ENCODE measurements around the gene PGAP1. TPM values are rescaled to one million over a fixed set of nuclear protein-coding genes. Genes with fewer than 3 reads are reported as not detected.
A peak's percentile ranks its signal among the peaks of the same experiment; 100 is the strongest.

The PGAP1 gene
- total and polyA plus RNA-seq, 3 experiments from 2014 or later, result 1.5 to 8.7 (median 7.1) TPM

GRCh38 chr2:196957881-196958525 is 31.5 kb upstream of the PGAP1 start:
- H3K4me3 Mint-ChIP-seq, result no peak overlapping the region
- ChIA-PET POLR2A (no interaction called here), CTCF (no interaction called here)
- H3K36me3 Mint-ChIP-seq, result peaks cover 0 to 4% (median 0%) of the 10 kb centered on the region in 3 donors
- H3K4me1 Mint-ChIP-seq, result peaks cover 10 to 16% (median 10%) of the 10 kb centered on the region in 3 donors
- Histone ChIP-seq H3K4me1 (ENCODE audit: insufficient read depth, low read length) (no peaks in the 10 kb centered on the region), H3K36me3 (ENCODE audit: insufficient read depth, low read length) (no peaks in the 10 kb centered on the region), H3K27me3 (ENCODE audit: insufficient read depth, low read length, poor library complexity, severe bottlenecking) (no peaks in the 10 kb centered on the region), H3K27ac (ENCODE audit: low read depth, low read length) (no peak overlapping the region), H3K4me3 (ENCODE audit: low read length) (no peak overlapping the region), H3K9me3 (ENCODE audit: low read length) (no peaks in the 10 kb centered on the region)
- H3K27ac Mint-ChIP-seq, result no peak overlapping the region
- no peak for DNase-seq
- H3K27me3 Mint-ChIP-seq, result peaks cover 0 to 4% of the 10 kb centered on the region in 2 donors
- no peaks in the 10 kb centered on the region for H3K9me3 Mint-ChIP-seq

GRCh38 chr2:196957442-196957841 is 30.9 kb upstream of the PGAP1 start:
- no peak overlapping the region for H3K4me3 ChIP-seq (ENCODE audit: low read length)
- no peaks in the 10 kb centered on the region for H3K27me3 ChIP-seq (ENCODE audit: insufficient read depth, low read length, poor library complexity, severe bottlenecking)
- Mint-ChIP-seq H3K36me3 (peaks cover 0 to 4% (median 0%) of the 10 kb centered on the region in 3 donors), H3K27ac (no peak overlapping the region), H3K9me3 (no peaks in the 10 kb centered on the region), H3K27me3 (peaks cover 0 to 4% of the 10 kb centered on the region in 2 donors), H3K4me1 (peaks cover 8 to 12% (median 8%) of the 10 kb centered on the region in 3 donors), H3K4me3 (no peak overlapping the region)
- H3K4me1 ChIP-seq (ENCODE audit: insufficient read depth, low read length), result no peaks in the 10 kb centered on the region
- no peaks in the 10 kb centered on the region for H3K36me3 ChIP-seq (ENCODE audit: insufficient read depth, low read length)
- no peaks in the 10 kb centered on the region for H3K9me3 ChIP-seq (ENCODE audit: low read length)
- CTCF ChIA-PET, result no interaction called here
- H3K27ac ChIP-seq (ENCODE audit: low read depth, low read length), result no peak overlapping the region
- POLR2A ChIA-PET, result no interaction called here
- no peak for DNase-seq

GRCh38 chr2:196956069-196956468 is 29.6 kb upstream of the PGAP1 start:
- Histone ChIP-seq H3K36me3 (ENCODE audit: insufficient read depth, low read length) (no peaks in the 10 kb centered on the region), H3K9me3 (ENCODE audit: low read length) (no peaks in the 10 kb centered on the region), H3K4me3 (ENCODE audit: low read length) (no peak overlapping the region), H3K27me3 (ENCODE audit: insufficient read depth, low read length, poor library complexity, severe bottlenecking) (no peaks in the 10 kb centered on the region), H3K27ac (ENCODE audit: low read depth, low read length) (no peak overlapping the region), H3K4me1 (ENCODE audit: insufficient read depth, low read length) (no peaks in the 10 kb centered on the region)
- Mint-ChIP-seq H3K27ac (no peak overlapping the region), H3K4me3 (no peak overlapping the region), H3K4me1 (no peaks in the 10 kb centered on the region), H3K9me3 (no peaks in the 10 kb centered on the region), H3K27me3 (peaks cover 0 to 9% of the 10 kb centered on the region in 2 donors), H3K36me3 (peaks cover 0 to 4% (median 0%) of the 10 kb centered on the region in 3 donors)
- ChIA-PET CTCF (no interaction called here), POLR2A (no interaction called here)
- no peak for DNase-seq

- H3K9me3 Mint-ChIP-seq, result no peaks in the 10 kb centered on the region
- H3K27me3 Mint-ChIP-seq, result peaks cover 0 to 13% of the 10 kb centered on the region in 2 donors
- ChIA-PET POLR2A (no interaction called here), CTCF (no interaction called here)
- H3K36me3 Mint-ChIP-seq, result peaks cover 0 to 4% (median 0%) of the 10 kb centered on the region in 3 donors
- no peaks in the 10 kb centered on the region for H3K4me1 ChIP-seq (ENCODE audit: insufficient read depth, low read length)
- no peak for DNase-seq
- no peaks in the 10 kb centered on the region for H3K27me3 ChIP-seq (ENCODE audit: insufficient read depth, low read length, poor library complexity, severe bottlenecking)
- H3K27ac Mint-ChIP-seq, result no peak overlapping the region
- no peaks in the 10 kb centered on the region for H3K9me3 ChIP-seq (ENCODE audit: low read length)
- H3K4me1 Mint-ChIP-seq, result no peaks in the 10 kb centered on the region
- H3K36me3 ChIP-seq (ENCODE audit: insufficient read depth, low read length), result no peaks in the 10 kb centered on the region
- H3K27ac ChIP-seq (ENCODE audit: low read depth, low read length), result no peak overlapping the region
- no peak overlapping the region for H3K4me3 ChIP-seq (ENCODE audit: low read length)
- no peak overlapping the region for H3K4me3 Mint-ChIP-seq
Measured at GRCh38 chr2:196955036-196955435, 28.5 kb upstream of the PGAP1 start.

GRCh38 chr2:196954001-196954400 is 27.5 kb upstream of the PGAP1 start:
- no peaks in the 10 kb centered on the region for H3K36me3 ChIP-seq (ENCODE audit: insufficient read depth, low read length)

GRCh38 chr2:196952936-196953335 is 26.4 kb upstream of the PGAP1 start:
- H3K9me3 ChIP-seq (ENCODE audit: low read length), result no peaks in the 10 kb centered on the region
- H3K27ac ChIP-seq (ENCODE audit: low read depth, low read length), result no peak overlapping the region
- no peaks in the 10 kb centered on the region for H3K9me3 Mint-ChIP-seq
- POLR2A ChIA-PET, result interaction anchor here (0.7 kb wide), 1 partner anchor 31 kb away, joined by 3 read pairs; no protein-coding TSS in a partner anchor
- H3K36me3 ChIP-seq (ENCODE audit: insufficient read depth, low read length), result no peaks in the 10 kb centered on the region
- H3K4me1 ChIP-seq (ENCODE audit: insufficient read depth, low read length), result no peaks in the 10 kb centered on the region
- no peaks in the 10 kb centered on the region for H3K4me1 Mint-ChIP-seq
- no peak overlapping the region for H3K27ac Mint-ChIP-seq
- no peak for DNase-seq
- no peak overlapping the region for H3K4me3 ChIP-seq (ENCODE audit: low read length)
- H3K27me3 Mint-ChIP-seq, result peaks cover 0 to 13% of the 10 kb centered on the region in 2 donors
- H3K27me3 ChIP-seq (ENCODE audit: insufficient read depth, low read length, poor library complexity, severe bottlenecking), result no peaks in the 10 kb centered on the region
- no peak overlapping the region for H3K4me3 Mint-ChIP-seq
- CTCF ChIA-PET, result no interaction called here
- no peaks in the 10 kb centered on the region for H3K36me3 Mint-ChIP-seq

More at GRCh38 chr2:196954001-196954400, 27.5 kb upstream of the PGAP1 start:
- Histone ChIP-seq H3K4me1 (ENCODE audit: insufficient read depth, low read length) (no peaks in the 10 kb centered on the region), H3K9me3 (ENCODE audit: low read length) (no peaks in the 10 kb centered on the region), H3K27me3 (ENCODE audit: insufficient read depth, low read length, poor library complexity, severe bottlenecking) (no peaks in the 10 kb centered on the region), H3K27ac (ENCODE audit: low read depth, low read length) (no peak overlapping the region), H3K4me3 (ENCODE audit: low read length) (no peak overlapping the region)
- Mint-ChIP-seq H3K9me3 (no peaks in the 10 kb centered on the region), H3K4me1 (no peaks in the 10 kb centered on the region), H3K36me3 (peaks cover 0 to 4% (median 0%) of the 10 kb centered on the region in 3 donors), H3K4me3 (no peak overlapping the region), H3K27ac (no peak overlapping the region), H3K27me3 (peaks cover 0 to 13% of the 10 kb centered on the region in 2 donors)
- DNase-seq, result no peak
- CTCF ChIA-PET, result no interaction called here
- POLR2A ChIA-PET, result interaction anchor here (0.8 kb wide), 1 partner anchor 290 kb away, joined by 9 read pairs; no protein-coding TSS in a partner anchor

GRCh38 chr2:196951973-196952372 is 25.5 kb upstream of the PGAP1 start:
- Histone ChIP-seq H3K27me3 (ENCODE audit: insufficient read depth, low read length, poor library complexity, severe bottlenecking) (no peaks in the 10 kb centered on the region), H3K4me1 (ENCODE audit: insufficient read depth, low read length) (no peaks in the 10 kb centered on the region), H3K27ac (ENCODE audit: low read depth, low read length) (no peak overlapping the region), H3K9me3 (ENCODE audit: low read length) (no peaks in the 10 kb centered on the region), H3K36me3 (ENCODE audit: insufficient read depth, low read length) (no peaks in the 10 kb centered on the region), H3K4me3 (ENCODE audit: low read length) (no peak overlapping the region)
- DNase-seq, result no peak
- ChIA-PET POLR2A (no interaction called here), CTCF (no interaction called here)
- Mint-ChIP-seq H3K36me3 (no peaks in the 10 kb centered on the region), H3K27ac (peak overlapping the region in 1 of 8 donors; percentile 11), H3K4me1 (no peaks in the 10 kb centered on the region), H3K27me3 (peaks cover 0 to 13% of the 10 kb centered on the region in 2 donors), H3K9me3 (no peaks in the 10 kb centered on the region), H3K4me3 (no peak overlapping the region)

- no peaks in the 10 kb centered on the region for H3K4me1 ChIP-seq (ENCODE audit: insufficient read depth, low read length)
- no peaks in the 10 kb centered on the region for H3K4me1 Mint-ChIP-seq
Measured at GRCh38 chr2:196949116-196949515, 22.6 kb upstream of the PGAP1 start.

More at GRCh38 chr2:196949116-196949515, 22.6 kb upstream of the PGAP1 start:
- ChIA-PET POLR2A (no interaction called here), CTCF (no interaction called here)
- Histone ChIP-seq H3K9me3 (ENCODE audit: low read length) (no peaks in the 10 kb centered on the region), H3K4me3 (ENCODE audit: low read length) (no peak overlapping the region), H3K36me3 (ENCODE audit: insufficient read depth, low read length) (no peaks in the 10 kb centered on the region), H3K27ac (ENCODE audit: low read depth, low read length) (no peak overlapping the region), H3K27me3 (ENCODE audit: insufficient read depth, low read length, poor library complexity, severe bottlenecking) (no peaks in the 10 kb centered on the region)
- H3K4me3 Mint-ChIP-seq, result no peak overlapping the region
- no peaks in the 10 kb centered on the region for H3K9me3 Mint-ChIP-seq
- peaks cover 8 to 13% of the 10 kb centered on the region in 2 donors for H3K27me3 Mint-ChIP-seq
- no peak overlapping the region for H3K27ac Mint-ChIP-seq
- no peaks in the 10 kb centered on the region for H3K36me3 Mint-ChIP-seq
- no peak for DNase-seq
